ENCODE data around the gene SUPT20H. TPM values are rescaled to one million over a fixed set of nuclear protein-coding genes. Genes with fewer than 3 reads are reported as not detected.
"Not testable (repeated sequence)": the region's sequence is repeated elsewhere in the genome, so short reads cannot be mapped to it uniquely, and the experiment has no call there.

The SUPT20H gene
- total and polyA plus RNA-seq, 12 donors: 17.9 to 55.2 (median 40.4) TPM

GRCh38 chr13:37068962-37069361, 9.5 kb upstream of the SUPT20H start:
- TF ChIP-seq CTCF (IDR thresholded peaks at IDR 0.05): peak in 5 of 6 experiments; percentile 11 to 40 (median 32)
- TF ChIP-seq POLR2A (IDR thresholded peaks at IDR 0.05): no peak
- no peaks in the 10 kb centered on the region for H3K27me3 ChIP-seq

GRCh38 chr13:37067874-37068273, 8.4 kb upstream of the SUPT20H start:
- no peaks in the 10 kb centered on the region for H3K9me3 ChIP-seq (replicated peaks in 1 of 3)
- H3K27me3 ChIP-seq: no peaks in the 10 kb centered on the region
- no peak overlapping the region for H3K27ac ChIP-seq
- intact Hi-C loops (cut with DNase I): loop anchor here in 1 of 2 donors (10.0 kb wide), 1 partner anchor 537 kb away; no protein-coding TSS in a partner anchor
- 70 to 82% (median 74%) methylated on average over 2 of the region's 2 CpGs for WGBS, 4 donors
- no peak overlapping the region for H3K4me3 ChIP-seq
- no peak for TF ChIP-seq POLR2A (IDR thresholded peaks at IDR 0.05)
- no peak for TF ChIP-seq CTCF (IDR thresholded peaks at IDR 0.05)
- H3K36me3 ChIP-seq (replicated peaks in 1 of 2): no peaks in the 10 kb centered on the region
- DNase-seq: no peak
- H3K4me1 ChIP-seq (replicated peaks in 1 of 2): no peaks in the 10 kb centered on the region

More at GRCh38 chr13:37068962-37069361, 9.5 kb upstream of the SUPT20H start:
- no peaks in the 10 kb centered on the region for H3K9me3 ChIP-seq (replicated peaks in 1 of 3)
- no peaks in the 10 kb centered on the region for H3K36me3 ChIP-seq (replicated peaks in 1 of 2)
- H3K4me1 ChIP-seq (replicated peaks in 1 of 2): no peaks in the 10 kb centered on the region
- DNase-seq: no peak
- intact Hi-C loops (cut with DNase I): loop anchor here in 1 of 2 donors (10.0 kb wide), 1 partner anchor 536 kb away; no protein-coding TSS in a partner anchor
- H3K4me3 ChIP-seq: no peak overlapping the region
- no peak overlapping the region for H3K27ac ChIP-seq

- Histone ChIP-seq H3K27ac (no peak overlapping the region), H3K4me1 (replicated peaks in 1 of 2) (no peaks in the 10 kb centered on the region), H3K9me3 (replicated peaks in 1 of 3) (no peaks in the 10 kb centered on the region), H3K27me3 (no peaks in the 10 kb centered on the region), H3K36me3 (replicated peaks in 1 of 2) (no peaks in the 10 kb centered on the region), H3K4me3 (no peak overlapping the region)
- intact Hi-C loops (cut with DNase I): loop anchor here in 1 of 2 donors (10.0 kb wide), 1 partner anchor 539 kb away; no protein-coding TSS in a partner anchor
- DNase-seq: no peak
- WGBS, 4 donors: 78 to 80% (median 79%) methylated on average over 6 of the region's 6 CpGs
- TF ChIP-seq POLR2A (IDR thresholded peaks at IDR 0.05) (no peak), CTCF (IDR thresholded peaks at IDR 0.05) (no peak)
Measured at GRCh38 chr13:37065890-37066526, 6.5 kb upstream of the SUPT20H start.

- Histone ChIP-seq H3K9me3 (replicated peaks in 1 of 3) (no peaks in the 10 kb centered on the region), H3K4me3 (peak overlapping the region in 2 of 4 donors; percentile 59 to 83), H3K27me3 (no peaks in the 10 kb centered on the region), H3K4me1 (replicated peaks in 1 of 2) (peaks cover 0 to 21% of the 10 kb centered on the region in 2 donors), H3K27ac (peak overlapping the region in 3 of 5 donors; percentile 90 to 97 (median 94)), H3K36me3 (replicated peaks in 1 of 2) (no peaks in the 10 kb centered on the region)
- WGBS, 4 donors: 19 to 23% (median 21%) methylated on average over 10 of the region's 10 CpGs
- intact Hi-C loops (cut with DNase I): loop anchor here in 1 of 2 donors (10.0 kb wide), 1 partner anchor 545 kb away; no protein-coding TSS in a partner anchor
- DNase-seq: no peak
- TF ChIP-seq POLR2A (IDR thresholded peaks at IDR 0.05) (no peak), CTCF (IDR thresholded peaks at IDR 0.05) (no peak)
Measured at GRCh38 chr13:37059848-37060192, 332 bp upstream of the SUPT20H start.

GRCh38 chr13:37056228-37056627, 3.3 kb downstream of the SUPT20H start:
- H3K36me3 ChIP-seq (replicated peaks in 1 of 2); DNase-seq; H3K4me3 ChIP-seq; H3K27me3 ChIP-seq; H3K27ac ChIP-seq; H3K9me3 ChIP-seq (replicated peaks in 1 of 3); intact Hi-C loops (cut with DNase I): not testable (repeated sequence)
- 88 to 97% (median 91%) methylated on average over 2 of the region's 2 CpGs for WGBS, 4 donors
- H3K4me1 ChIP-seq (replicated peaks in 1 of 2): peaks cover 0 to 21% of the 10 kb centered on the region in 2 donors

- H3K4me1 ChIP-seq (replicated peaks in 1 of 2); H3K36me3 ChIP-seq (replicated peaks in 1 of 2); DNase-seq; H3K27ac ChIP-seq; H3K4me3 ChIP-seq; H3K27me3 ChIP-seq; intact Hi-C loops (cut with DNase I); H3K9me3 ChIP-seq (replicated peaks in 1 of 3): not testable (repeated sequence)
- 91 to 99% (median 98%) methylated on average over 3 of the region's 3 CpGs for WGBS, 4 donors
Measured at GRCh38 chr13:37053111-37053510, 6.4 kb downstream of the SUPT20H start.

Data from adrenal gland (tissue), 12 donors.